Activated gamma-delta T cell (primary cell): ENCODE results near the gene SLX1B.
"Not testable (repeated sequence)": the region's sequence is repeated elsewhere in the genome, so short reads cannot be mapped to it uniquely, and the experiment has no call there.

Experiments
- DNase-seq: peaks from one replicate; lab custom pipeline; 2025; lab: John Stamatoyannopoulos, UW
- total RNA-seq, 2 donors: gene quantifications; one replicate each; lab custom pipeline; 2026; lab: John Stamatoyannopoulos, UW

The SLX1B gene
- total RNA-seq, result 0 reads per million in 2 donors

GRCh38 chr16:29454269-29454668, at the start of gene SLX1B, which contains the start of gene BOLA2:
Gene SLX1B (plus strand): TSS chr16:29454533.
Gene BOLA2 (minus strand): TSS chr16:29454351. CDS start chr16:29454253, 98 bp downstream.
- not testable (repeated sequence) for DNase-seq

GRCh38 chr16:29405249-29405648, 49.1 kb upstream of the SLX1B start:
- not testable (repeated sequence) for DNase-seq

- not testable (repeated sequence) for DNase-seq
These were observed 30.7 kb upstream of the SLX1B start for GRCh38 chr16:29423587-29423986.

GRCh38 chr16:29425390-29425789, 28.9 kb upstream of the SLX1B start:
- not testable (repeated sequence) for DNase-seq

- not testable (repeated sequence) for DNase-seq
These were observed 579 bp upstream of the SLX1B start for GRCh38 chr16:29453754-29454153.

- not testable (repeated sequence) for DNase-seq
These were observed 495 bp downstream of the SLX1B start for GRCh38 chr16:29454828-29455227.

- not testable (repeated sequence) for DNase-seq
These were observed 3.3 kb downstream of the SLX1B start for GRCh38 chr16:29457660-29458059.

- DNase-seq, result not testable (repeated sequence)
These were observed 5.6 kb downstream of the SLX1B start, which contains the start of gene SULT1A4 for GRCh38 chr16:29459706-29460646. Gene SULT1A4 (plus strand): TSS chr16:29459913. CDS start chr16:29461386, 1,473 bp downstream.

GRCh38 chr16:29460647-29461030, 6.3 kb downstream of the SLX1B start:
- not testable (repeated sequence) for DNase-seq

GRCh38 chr16:29465985-29466824, 11.9 kb downstream of the SLX1B start:
- DNase-seq, result not testable (repeated sequence)

- DNase-seq, result not testable (repeated sequence)
These were observed 12.6 kb downstream of the SLX1B start for GRCh38 chr16:29466904-29467303.

- DNase-seq, result not testable (repeated sequence)
These were observed 13.5 kb downstream of the SLX1B start for GRCh38 chr16:29467654-29468366.

GRCh38 chr16:29469660-29470059, 15.3 kb downstream of the SLX1B start:
- not testable (repeated sequence) for DNase-seq

- not testable (repeated sequence) for DNase-seq
These were observed 17.7 kb downstream of the SLX1B start for GRCh38 chr16:29472065-29472464.

GRCh38 chr16:29482276-29482675, 27.9 kb downstream of the SLX1B start:
- not testable (repeated sequence) for DNase-seq

GRCh38 chr16:29506308-29506707, 52.0 kb downstream of the SLX1B start, which contains the start of gene NPIPB12:
Gene NPIPB12 (minus strand): TSS chr16:29506408.
- not testable (repeated sequence) for DNase-seq
